SU-DHL-6 (cell line): ENCODE measurements around the gene OR7C1.
"Not testable (repeated sequence)": the region's sequence is repeated elsewhere in the genome, so short reads cannot be mapped to it uniquely, and the experiment has no call there.

Experiments
- H2AFZ ChIP-seq: fragments of 200-600 bp; sonication (generic); 2 replicates; pipeline ENCODE4 v1.6.1; 2014; ENCODE audit warnings: low read depth, mild to moderate bottlenecking, moderate library complexity, mixed read lengths, antibody characterized with exemption, low read length; ENCODE audit not compliant: severe bottlenecking
- H3F3A ChIP-seq: fragments of 200-600 bp; shearing (Covaris generic); 2 replicates; pipeline ENCODE4 v1.6.0; 2016; ENCODE audit warnings: antibody characterized with exemption, mild to moderate bottlenecking; ENCODE audit not compliant: insufficient read depth
- H3K27ac ChIP-seq: fragments of 200-600 bp; sonication (generic); 2 replicates; pipeline ENCODE4 v1.5.1; 2016; ENCODE audit warnings: low read depth, mild to moderate bottlenecking, low read length, moderate library complexity, mixed read lengths
- H3K27me3 ChIP-seq: fragments of 200-600 bp; sonication (generic), shearing (Covaris generic); 2 replicates; pipeline ENCODE4 v1.6.0; 2014; ENCODE audit warnings: mild to moderate bottlenecking, low read length
- H3K36me3 ChIP-seq: fragments of 200-600 bp; sonication (generic); 2 replicates; pipeline ENCODE4 v1.6.1; 2014; ENCODE audit warnings: mild to moderate bottlenecking, low read length, mixed read lengths
- H3K4me2 ChIP-seq: fragments of 300-600, 200-600 bp; shearing (Covaris generic), sonication (generic); 2 replicates; pipeline ENCODE4 v1.6.0; 2014; ENCODE audit warnings: low read length, low read depth, mild to moderate bottlenecking; ENCODE audit not compliant: poor library complexity, severe bottlenecking
- H3K4me3 ChIP-seq: fragments of 200-600 bp; sonication (generic); 2 replicates; pipeline ENCODE4 v1.5.1; 2014; ENCODE audit warnings: antibody characterized with exemption, low read length, mild to moderate bottlenecking, mixed read lengths; ENCODE audit not compliant: insufficient read depth, poor library complexity, severe bottlenecking
- H3K79me2 ChIP-seq: fragments of 200-600 bp; sonication (generic); 2 replicates; pipeline ENCODE4 v1.6.1; 2014; ENCODE audit warnings: mild to moderate bottlenecking, low read length, moderate library complexity; ENCODE audit not compliant: insufficient read depth
- H3K9ac ChIP-seq: fragments of 200-600 bp; sonication (generic); 2 replicates; pipeline ENCODE4 v1.7.0; 2014; ENCODE audit warnings: mild to moderate bottlenecking, low read length
- H3K9me2 ChIP-seq: fragments of 200-600 bp; sonication (generic); replicated peaks from 2 replicates; pipeline ENCODE4 v1.6.1; 2014; ENCODE audit warnings: low read length; ENCODE audit not compliant: insufficient read depth
- H3K9me3 ChIP-seq: fragments of 200-600 bp; sonication (generic); 2 replicates; pipeline ENCODE4 v1.6.1; 2014; ENCODE audit warnings: low read length, mixed read lengths; ENCODE audit not compliant: insufficient read depth
- H4K20me1 ChIP-seq: fragments of 200-600 bp; sonication (generic); 2 replicates; pipeline ENCODE4 v1.6.1; 2014; ENCODE audit warnings: low read depth, mild to moderate bottlenecking, antibody characterized with exemption, low read length, moderate library complexity, mixed read lengths
- EZH2phosphoT487 ChIP-seq: fragments of 200-600 bp; sonication (generic), shearing (Covaris generic); conservative IDR thresholded peaks from 2 replicates; pipeline ENCODE4 v1.6.1; 2018; ENCODE audit warnings: mild to moderate bottlenecking, antibody characterized with exemption, low read length, moderate library complexity, mixed read lengths
- TF ChIP-seq, protein P1 (sequence below): fragments of 200-600 bp; sonication (generic); IDR thresholded peaks from one replicate; pipeline ENCODE4 v1.5.1; 2017; ENCODE audit warnings: antibody characterized with exemption, mild to moderate bottlenecking, low read length, moderate library complexity; ENCODE audit not compliant: insufficient read depth, poor library complexity, severe bottlenecking

The OR7C1 gene

GRCh38 chr19:14765403-14765802 is 69.6 kb downstream of the OR7C1 start:
- H2AFZ ChIP-seq, H4K20me1 ChIP-seq, H3K4me3 ChIP-seq, H3K9ac ChIP-seq, H3K4me2 ChIP-seq, H3K9me3 ChIP-seq, H3K27ac ChIP-seq, H3K9me2 ChIP-seq, H3F3A ChIP-seq, H3K79me2 ChIP-seq, H3K36me3 ChIP-seq, H3K27me3 ChIP-seq: not testable (repeated sequence)

- Histone ChIP-seq H3K36me3 (no peaks in the 10 kb centered on the region), H3K79me2 (no peaks in the 10 kb centered on the region), H2AFZ (no peak overlapping the region), H3K9me3 (no peaks in the 10 kb centered on the region), H3K4me3 (no peak overlapping the region), H4K20me1 (no peaks in the 10 kb centered on the region), H3K9me2 (no peaks in the 10 kb centered on the region), H3F3A (no peaks in the 10 kb centered on the region), H3K27ac (no peak overlapping the region), H3K9ac (no peak overlapping the region), H3K27me3 (no peaks in the 10 kb centered on the region), H3K4me2 (no peak overlapping the region)
- TF ChIP-seq, protein P1, sequence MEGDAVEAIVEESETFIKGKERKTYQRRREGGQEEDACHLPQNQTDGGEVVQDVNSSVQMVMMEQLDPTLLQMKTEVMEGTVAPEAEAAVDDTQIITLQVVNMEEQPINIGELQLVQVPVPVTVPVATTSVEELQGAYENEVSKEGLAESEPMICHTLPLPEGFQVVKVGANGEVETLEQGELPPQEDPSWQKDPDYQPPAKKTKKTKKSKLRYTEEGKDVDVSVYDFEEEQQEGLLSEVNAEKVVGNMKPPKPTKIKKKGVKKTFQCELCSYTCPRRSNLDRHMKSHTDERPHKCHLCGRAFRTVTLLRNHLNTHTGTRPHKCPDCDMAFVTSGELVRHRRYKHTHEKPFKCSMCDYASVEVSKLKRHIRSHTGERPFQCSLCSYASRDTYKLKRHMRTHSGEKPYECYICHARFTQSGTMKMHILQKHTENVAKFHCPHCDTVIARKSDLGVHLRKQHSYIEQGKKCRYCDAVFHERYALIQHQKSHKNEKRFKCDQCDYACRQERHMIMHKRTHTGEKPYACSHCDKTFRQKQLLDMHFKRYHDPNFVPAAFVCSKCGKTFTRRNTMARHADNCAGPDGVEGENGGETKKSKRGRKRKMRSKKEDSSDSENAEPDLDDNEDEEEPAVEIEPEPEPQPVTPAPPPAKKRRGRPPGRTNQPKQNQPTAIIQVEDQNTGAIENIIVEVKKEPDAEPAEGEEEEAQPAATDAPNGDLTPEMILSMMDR = no peak
- no peak for TF ChIP-seq EZH2phosphoT487
These were observed 70.6 kb downstream of the OR7C1 start for GRCh38 chr19:14764401-14764800.

DNA sequence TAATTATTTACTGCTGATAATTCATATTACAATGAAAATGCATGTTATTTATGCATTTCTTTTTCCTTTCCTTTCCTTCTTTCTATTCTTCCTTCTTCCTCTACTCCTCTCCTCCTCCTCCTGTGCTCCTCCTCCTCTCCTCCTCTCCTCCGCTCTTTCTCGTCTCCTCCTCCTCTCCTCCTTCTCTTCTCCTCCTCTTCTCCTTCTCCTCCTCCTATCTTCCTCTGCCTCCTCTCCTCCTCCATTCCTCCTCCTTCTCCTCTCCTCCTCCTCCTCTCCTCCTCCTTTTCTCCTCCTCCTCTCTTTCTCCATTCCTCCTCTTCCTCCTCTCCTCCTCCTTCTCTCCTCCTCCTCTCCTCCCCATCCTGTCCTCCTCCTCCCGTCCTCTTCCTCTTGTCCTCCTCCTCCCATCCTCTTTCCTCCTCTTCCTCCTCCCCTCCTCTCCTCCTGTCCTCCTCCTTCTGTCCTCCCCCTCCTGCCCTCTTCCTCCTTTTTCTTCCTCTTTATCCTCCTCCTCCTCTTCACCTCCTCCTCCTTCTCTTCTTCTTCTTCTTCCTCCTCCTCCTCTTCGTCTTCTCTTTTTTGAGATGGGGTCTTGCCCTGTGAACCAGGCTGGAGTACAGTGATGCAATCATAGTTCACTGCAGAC is 71.4 kb downstream of the OR7C1 start:
- Histone ChIP-seq H4K20me1 (no peaks in the 10 kb centered on the region), H3K9me3 (no peaks in the 10 kb centered on the region), H3K79me2 (no peaks in the 10 kb centered on the region)

DNA sequence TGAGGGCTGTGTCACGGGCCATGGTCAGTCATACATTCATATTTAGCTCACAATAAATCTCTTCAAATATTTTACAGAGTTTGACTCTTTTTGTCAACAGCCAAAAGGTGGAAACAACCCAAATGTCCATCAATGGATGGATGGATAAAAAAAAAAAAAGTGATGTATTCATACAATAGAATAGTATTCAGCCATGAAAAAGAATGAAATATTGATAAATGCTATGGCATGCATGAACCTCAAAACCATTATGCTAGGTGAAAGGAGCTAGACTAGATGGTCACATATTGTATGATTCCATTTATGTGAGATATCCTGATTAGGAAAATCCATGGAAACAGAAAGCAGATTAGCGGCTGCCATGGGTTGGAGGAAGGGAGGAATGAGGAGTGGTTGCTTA is 72.9 kb downstream of the OR7C1 start:
- no peak overlapping the region for H3K27ac ChIP-seq
- no peaks in the 10 kb centered on the region for H3K9me3 ChIP-seq
- no peaks in the 10 kb centered on the region for H3K36me3 ChIP-seq
- no peaks in the 10 kb centered on the region for H3F3A ChIP-seq
- no peaks in the 10 kb centered on the region for H4K20me1 ChIP-seq
- no peak overlapping the region for H3K4me3 ChIP-seq
- no peaks in the 10 kb centered on the region for H3K27me3 ChIP-seq
- no peaks in the 10 kb centered on the region for H3K9me2 ChIP-seq
- H3K9ac ChIP-seq = no peak overlapping the region
- H3K4me2 ChIP-seq = no peak overlapping the region
- no peak for TF ChIP-seq EZH2phosphoT487
- TF ChIP-seq, protein P1 = no peak
- no peak overlapping the region for H2AFZ ChIP-seq
- no peaks in the 10 kb centered on the region for H3K79me2 ChIP-seq

More for the DNA sequence above, 71.4 kb downstream of the OR7C1 start:
- Histone ChIP-seq H2AFZ (no peak overlapping the region), H3F3A (no peaks in the 10 kb centered on the region), H3K4me2 (no peak overlapping the region), H3K27me3 (no peaks in the 10 kb centered on the region), H3K9me2 (no peaks in the 10 kb centered on the region), H3K9ac (no peak overlapping the region), H3K36me3 (no peaks in the 10 kb centered on the region), H3K27ac (no peak overlapping the region), H3K4me3 (no peak overlapping the region)
- no peak for TF ChIP-seq EZH2phosphoT487
- TF ChIP-seq, protein P1 = no peak
